Measurements from ENCODE around the gene COLEC12.

COLEC12 gene

DNA sequence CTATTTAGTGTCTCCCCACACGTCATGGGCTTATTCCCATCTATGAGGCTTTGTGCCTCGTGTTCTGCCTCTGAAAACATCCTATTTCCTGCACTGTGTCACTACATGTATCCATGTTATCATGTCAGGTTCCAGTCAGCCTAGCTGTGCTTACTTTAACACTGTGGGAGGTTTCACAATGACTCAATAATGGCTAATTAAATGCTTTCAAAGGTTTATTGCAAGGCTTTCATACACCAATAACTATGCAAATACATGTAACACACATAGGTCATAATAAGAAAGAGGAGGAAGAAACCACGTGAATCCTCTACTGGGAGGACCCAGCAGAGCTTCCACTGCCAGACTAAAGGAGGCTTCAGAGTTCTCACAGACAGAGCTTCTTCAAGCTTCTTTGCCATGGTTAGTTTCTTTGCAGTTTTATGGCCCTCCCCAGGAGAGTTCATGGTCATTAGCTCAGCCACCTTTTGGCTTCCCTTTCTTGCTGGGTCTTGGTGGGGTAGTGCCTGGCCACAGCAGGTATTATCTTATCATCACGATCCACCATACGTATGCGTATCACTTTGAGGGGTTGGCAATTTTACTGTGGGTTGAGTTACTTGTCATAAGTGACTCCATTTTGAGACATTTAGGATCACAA, 5.1 kb upstream of the COLEC12 start:
- no peak for DNase-seq

DNA sequence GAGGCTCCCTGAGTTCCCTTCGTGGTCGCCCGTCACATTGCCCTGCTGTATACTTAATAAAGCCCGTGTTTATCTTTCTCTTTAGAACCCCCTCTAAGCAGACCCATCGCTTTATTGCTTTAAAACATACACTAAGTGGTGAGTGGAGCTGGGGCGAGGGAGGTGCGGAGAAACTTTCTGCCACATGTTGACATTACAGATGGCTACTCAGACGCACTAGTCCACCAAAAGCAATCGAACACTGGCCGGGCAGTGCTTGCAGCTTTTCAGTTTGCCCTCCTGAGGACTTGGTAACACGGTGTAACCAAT, 859 bp upstream of the COLEC12 start:
- no peak for DNase-seq

DNA sequence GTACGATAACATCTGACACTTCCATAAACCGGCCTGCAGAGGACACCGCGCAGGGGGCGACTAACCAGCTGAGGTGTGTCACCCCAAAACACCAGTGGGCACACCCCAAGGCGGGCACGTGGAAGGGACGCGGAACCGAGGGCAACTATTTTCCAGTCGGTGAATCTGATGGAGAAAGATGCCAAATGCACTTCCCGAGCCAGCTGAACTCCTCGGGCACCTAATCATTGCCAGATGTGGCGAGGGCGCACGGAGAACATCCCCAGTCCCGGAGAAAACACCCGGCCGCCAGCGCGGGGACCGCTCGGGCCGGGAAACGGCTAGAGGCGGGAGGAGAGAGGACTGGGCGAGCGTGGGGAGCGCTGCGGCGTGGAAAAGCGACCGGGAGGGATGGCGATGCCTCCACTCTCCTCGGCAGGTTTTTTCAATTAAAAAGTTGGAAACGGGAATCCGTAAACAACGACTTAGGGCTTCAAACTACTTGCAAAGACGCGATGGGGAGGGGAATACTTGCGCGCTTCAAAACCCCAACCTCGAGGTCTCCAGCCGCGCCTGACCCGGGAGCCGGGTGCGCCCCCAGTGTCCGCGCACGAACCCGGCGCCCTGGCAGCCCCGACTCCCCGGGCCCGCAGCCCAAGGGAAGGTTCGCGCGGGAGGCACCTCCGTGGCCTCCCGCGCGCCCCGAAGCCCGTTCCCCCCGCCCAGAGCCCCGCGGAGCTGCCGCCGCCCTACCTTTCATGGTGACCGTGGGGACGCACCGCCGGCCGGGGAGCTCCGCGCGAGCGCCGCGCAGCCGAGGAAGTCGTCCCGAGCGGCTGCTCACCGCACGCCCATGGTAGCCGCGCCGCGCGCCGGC, 497 bp downstream of the COLEC12 start:
- DNase-seq: no peak

DNA sequence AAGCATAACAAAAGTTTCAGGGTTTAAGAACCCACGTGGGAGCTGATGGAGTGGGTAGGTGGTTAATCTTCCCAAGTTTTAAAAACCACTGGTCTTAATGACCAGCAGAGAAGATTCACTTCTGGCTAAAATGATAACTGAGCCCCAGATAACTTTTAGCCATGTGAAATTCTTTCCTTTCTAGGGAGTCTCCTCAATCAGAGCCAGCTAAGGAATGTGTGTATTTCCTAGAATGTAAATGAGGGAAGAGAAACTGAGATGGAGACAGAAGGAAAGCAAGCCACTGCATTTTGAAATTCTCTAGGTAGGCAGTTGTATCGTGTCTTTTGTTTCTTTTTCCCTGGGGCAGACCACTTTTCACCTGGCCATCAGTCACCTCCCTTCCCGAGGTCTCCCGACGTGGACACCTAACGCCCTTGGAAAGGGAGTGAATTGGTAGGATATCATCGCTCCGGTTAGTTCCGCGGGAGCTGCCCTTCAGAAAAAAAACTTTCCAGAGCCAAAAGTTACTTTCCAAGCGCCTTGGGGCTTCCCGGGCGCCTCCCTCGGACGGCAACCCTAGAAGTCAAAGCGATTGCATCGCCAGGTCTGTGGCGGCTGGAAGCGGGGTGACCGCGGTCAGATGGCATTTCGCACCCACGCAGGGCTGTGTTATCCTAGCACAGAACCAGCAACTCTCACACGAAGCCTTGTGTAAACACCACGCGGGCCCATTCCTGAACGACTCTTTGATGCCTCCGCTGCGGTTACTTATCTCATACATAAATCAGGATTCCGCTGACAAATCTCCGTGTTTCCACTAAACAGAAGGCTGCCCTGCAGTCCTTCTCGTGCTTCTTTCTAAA, 1.3 kb downstream of the COLEC12 start:
- no peak for DNase-seq

DNA sequence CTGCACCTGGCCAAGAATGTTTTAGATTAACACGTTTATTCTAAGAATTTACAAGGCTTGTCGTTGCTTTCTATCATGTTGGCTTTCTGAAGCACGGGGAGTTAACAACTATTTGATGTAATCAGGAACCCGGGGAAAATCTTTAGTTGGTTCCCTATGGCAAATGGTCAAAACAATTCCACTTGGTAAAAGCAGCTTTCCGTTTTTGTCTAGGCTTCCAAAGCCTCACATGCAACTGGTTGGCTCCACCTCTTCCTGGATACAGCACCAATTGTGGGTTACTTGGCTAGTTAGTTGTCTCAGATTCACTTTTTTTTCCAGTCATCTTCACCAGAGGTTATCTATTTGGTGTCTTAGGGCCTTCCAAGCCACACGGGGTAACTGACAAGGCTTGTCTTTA, 2.8 kb downstream of the COLEC12 start:
- DNase-seq: no peak

DNA sequence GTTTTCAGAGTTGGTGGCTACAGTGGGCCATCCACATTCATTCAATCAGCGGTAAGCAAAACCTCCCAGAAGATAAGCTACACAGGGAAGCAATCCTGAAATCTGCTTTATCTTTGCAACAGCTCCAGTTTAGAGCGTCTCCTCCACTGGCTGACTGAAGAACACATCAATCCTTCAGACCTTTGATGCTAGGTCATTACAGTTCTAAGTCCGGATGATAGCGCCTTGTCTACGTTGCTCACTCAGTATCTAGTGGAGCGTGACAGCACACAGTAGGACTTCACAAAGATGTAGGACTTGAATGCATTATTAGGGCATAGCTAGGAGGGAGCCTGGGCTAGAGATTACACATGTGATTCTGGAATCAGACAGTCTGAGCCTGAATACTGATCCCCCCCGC, 5.0 kb downstream of the COLEC12 start:
- DNase-seq: no peak

DNA sequence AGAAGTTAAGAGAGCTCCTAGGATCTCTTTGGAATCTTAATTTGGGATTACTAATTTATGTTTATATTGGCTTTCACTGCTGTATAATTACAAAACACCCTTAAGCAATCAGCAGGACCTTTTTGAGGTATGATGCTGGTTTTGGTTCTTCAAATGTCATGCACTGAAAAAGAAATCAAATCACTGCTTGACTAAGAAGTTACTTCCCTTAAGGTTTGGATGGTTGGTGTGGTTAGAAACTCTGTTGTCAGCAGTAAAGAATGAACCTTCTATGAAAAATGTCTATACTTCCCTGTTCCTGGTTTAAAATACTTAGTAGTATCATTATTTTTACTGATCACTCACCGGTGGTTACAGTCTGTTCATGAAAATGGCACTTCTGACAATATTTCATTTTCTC, 5.5 kb downstream of the COLEC12 start:
- no peak for DNase-seq

DNA sequence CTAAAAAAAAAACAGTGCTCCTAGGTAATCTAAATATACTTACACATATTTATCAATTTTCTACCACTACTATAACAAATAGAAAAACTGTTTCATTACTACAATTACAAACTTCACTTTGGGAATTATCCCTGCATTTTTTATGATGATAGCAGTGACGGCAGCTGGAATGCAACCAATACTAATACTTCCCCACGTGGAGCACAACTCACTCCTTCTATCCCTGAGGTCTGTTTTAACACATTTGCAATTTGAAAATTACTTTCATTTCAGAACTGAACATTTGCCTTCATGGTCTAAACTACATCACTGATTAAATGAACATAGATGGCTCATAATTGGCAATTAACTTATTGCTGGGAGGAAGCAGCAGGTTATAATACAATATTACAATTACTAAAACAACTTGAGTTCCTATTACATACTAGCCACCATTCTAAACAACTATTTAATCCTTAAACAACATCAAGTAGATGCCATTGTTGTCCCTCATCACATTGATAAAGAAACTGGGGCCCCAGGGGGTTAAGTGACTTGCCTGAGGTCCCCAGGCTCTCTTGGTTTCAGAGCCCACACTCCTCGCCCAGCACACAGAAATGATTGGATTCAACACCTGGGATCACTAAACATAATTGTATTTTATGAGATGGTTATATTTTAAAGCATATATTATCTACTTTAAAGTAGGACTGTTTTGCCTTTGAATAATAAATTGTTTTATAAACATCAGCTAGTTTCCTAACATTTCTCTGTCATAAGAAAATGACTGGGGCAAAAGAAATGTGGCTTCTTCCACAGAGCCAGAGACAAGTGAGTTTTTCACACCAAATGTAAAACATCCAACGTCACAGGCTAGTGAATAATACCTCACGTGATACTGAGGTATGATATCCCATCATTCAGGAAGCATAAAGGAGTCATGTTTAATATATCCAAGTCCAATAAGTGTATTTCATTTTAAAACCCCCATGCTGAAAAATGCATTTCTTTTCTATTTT, 6.2 kb downstream of the COLEC12 start:
- DNase-seq: no peak

DNA sequence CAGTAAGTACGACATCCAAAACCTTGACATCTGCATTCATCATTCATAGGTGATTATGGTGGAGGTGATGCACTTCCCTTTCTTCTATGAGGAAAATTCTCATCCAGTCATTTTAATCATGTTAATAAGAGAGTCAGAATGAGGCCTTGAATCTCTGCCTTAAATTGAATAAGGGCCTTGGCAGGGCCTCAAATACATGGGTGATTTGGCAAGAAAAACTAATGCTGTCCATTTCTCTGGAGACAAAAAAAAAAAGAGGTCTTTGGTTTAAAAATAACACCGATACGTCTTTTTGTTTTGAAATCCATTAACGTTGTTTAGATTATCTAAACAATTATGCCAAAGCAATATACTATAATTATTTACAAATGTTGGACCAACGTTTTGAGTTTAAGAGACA, 8.1 kb downstream of the COLEC12 start:
- no peak for DNase-seq

DNA sequence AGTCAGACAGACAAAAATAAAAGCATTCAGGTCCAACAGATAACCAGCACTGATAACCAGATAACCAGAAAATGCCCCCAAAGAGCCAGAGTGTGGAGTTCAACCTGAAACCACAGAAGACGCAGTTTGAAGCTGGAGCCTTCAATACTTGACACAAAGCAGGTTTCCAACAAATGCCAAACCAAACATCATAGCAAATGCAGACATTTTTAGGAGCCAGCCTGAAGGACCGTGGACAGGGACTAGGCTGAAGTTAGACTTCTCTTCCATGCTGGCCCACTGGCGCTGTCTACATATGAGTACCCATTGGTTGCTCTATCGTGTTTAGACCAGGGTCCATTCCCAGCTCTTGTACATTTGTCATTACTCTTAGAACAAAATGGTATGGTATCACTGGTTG, 9.9 kb downstream of the COLEC12 start:
- DNase-seq: no peak

DNA sequence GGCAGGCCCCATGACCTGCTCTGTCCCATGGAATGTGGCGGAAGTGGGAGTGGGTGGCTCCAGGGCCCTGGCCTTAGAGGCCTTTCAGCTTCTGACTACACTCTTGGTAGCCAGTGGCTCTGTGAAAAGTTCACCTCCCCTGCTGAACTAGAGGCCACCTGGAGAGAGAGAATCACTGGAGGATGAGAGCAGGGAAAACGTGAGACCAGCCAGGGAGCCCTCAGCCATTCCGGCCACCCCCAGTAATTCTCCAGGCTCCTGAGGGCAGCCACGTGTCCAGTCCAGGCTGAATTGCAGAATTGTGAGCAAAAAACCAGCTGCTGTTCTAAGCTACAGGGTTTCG, 10.5 kb downstream of the COLEC12 start:
- no peak for DNase-seq

DNA sequence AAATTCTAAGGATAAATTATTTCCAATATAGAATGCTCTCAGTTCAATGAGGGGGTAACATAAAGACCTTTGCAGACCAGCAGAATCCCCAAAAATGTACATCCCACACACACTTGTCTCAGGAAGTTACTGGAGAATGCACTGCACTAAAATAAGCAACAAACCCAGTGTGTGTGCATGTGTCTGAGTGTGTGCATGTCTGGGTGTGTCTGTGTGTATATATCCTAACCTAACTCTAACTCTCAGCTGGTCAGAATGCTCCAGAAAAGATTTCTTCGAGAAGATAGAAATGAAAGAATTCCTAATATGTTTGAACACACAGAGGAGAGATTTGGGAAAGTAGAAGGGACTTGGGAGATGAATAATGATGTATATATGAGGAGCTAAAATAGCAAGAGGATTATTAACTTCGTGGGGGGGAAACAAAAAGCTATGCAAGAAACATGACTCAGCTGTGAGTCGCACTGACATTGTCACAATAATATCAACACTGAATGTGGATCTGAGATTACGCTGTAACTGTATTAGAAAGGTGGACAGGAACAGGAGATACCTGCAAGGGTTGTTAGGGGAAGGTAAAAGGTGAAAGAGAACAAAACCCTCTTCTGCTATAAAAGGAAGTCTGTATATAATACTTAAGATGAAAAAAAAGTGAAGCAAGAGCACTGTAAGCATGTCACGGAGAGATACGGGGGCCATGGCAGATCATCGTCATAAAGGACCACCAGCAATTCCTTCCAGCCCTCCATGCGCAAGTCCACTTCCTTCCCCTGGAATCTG, 11.1 kb downstream of the COLEC12 start:
- no peak for DNase-seq

DNA sequence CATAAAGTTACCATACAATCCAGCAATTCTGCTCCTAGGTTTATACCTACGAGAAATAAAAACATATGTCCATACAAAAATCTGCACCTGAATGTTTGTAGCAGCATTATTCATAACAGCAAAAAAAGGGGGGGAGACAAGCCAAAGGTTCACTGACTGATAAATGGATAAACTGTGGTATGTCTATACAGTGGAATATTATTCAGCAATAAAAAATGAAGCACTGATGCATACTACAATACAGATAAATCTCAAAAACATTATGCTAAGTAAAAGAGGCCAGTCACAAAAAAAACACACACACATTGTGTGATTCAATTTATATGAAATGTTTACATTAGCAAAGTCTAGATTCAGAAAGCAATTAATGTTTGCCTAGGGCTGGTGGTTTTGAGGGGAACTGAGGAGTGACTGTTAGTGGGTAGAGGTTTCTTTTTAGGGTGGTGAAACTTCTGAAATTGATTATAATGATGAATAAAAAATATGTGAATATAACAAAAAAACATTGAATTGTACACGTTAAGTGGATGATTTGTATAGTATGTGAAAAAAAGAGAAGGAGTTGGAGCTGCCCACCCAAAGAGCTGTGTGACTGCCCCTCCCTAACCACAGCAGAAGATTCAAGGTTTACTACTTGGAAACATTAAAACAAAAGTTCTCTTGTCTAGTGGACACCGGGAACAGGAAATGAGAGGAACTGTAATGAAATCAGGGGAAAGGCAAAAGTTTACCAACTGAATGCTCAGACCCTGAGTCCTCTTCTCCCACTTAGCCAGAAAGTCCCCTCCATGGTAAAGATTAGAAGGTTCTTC, 13.4 kb downstream of the COLEC12 start:
- DNase-seq: no peak

DNA sequence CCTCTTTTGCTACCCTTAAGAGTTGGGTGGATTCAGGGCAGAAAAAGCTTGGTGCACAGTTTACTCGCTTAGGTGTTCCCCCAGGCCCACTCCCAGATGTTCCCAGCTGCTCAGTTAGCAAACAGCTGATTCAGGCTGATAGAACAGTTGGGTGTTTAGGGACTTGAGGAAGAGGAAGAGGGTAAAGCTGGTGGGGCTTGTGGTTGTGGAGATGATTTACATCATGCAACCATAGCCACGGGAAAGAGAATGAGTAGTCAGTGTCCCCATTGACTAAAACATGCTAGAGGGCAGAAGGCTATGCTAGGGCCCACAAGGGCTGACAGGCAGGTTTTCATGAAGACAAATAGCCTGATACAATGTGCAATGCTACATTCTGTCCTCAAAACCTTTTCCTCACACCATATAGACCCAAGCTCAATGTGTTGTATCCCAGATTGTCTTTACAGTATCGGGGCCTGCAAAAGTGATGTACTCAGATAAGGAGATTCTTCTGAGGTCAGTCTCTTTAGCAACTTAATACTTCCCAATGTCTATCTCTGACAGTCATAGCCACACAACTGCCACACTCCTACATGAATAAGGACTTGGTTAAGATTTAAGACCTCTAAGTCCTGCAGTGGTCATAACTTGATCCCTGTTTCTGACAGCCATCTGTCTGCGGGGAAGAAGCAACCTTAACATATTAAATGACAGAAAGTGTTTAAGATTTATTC, 15.6 kb downstream of the COLEC12 start:
- DNase-seq: peak in 1 of 2 donors; percentile 62

DNA sequence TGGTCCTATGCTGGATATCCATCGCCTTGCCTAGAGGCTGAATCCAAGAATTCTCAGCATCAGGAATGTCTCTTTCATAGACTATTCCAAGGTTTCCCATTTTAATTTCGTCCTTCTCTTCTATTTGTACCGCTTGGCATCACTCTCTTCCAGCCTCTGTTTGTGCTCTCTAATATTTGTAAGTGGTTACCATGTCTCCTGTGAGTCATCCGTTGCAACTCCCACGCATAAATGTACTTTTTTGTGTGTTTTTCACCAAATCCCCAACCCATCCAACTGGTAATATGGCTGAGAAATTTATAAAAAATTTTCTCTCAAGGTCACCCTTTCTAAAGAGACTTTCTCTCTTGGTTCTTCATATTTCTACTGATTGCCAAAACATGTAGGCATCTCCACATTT, 21.8 kb downstream of the COLEC12 start:
- no peak for DNase-seq

DNA sequence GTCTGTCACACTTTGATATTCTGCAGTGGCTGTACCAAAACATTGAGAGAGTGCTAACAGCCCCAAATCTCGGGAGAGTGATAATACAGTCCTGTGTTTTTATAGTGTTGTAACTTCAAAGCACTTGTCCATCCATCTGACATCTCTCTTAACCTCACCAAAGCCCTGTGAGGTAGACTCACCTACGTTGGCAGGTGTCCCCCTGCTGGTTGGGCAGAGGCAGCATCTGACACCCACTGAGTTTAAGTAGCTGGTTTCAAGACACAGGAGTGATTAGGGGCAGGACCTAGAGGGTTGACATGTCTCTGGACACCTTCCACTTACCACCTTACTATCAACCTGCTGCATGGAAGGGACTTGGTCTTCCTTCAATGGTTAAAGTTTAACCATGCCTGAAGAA, 22.9 kb downstream of the COLEC12 start:
- DNase-seq: no peak

DNA sequence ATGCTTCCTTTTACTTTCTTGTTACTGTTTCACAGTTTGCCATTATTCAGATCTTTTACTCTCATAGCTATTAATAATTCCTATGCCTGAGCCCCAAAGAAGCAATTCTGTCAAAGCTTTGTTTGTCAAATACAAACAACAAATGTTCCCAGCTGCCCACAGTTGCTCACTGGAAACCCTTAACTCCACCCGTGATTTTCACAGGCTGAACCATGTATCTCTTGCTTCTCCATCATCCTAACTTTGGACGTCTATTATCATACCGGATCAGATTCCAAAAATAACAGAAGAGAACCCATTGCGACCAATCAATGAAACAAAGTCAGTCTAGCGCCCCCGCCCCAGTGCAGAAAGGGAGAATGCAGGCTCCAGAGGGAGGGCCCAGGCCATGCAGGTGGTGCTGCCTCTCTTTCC, 24.2 kb downstream of the COLEC12 start:
- no peak for DNase-seq

DNA sequence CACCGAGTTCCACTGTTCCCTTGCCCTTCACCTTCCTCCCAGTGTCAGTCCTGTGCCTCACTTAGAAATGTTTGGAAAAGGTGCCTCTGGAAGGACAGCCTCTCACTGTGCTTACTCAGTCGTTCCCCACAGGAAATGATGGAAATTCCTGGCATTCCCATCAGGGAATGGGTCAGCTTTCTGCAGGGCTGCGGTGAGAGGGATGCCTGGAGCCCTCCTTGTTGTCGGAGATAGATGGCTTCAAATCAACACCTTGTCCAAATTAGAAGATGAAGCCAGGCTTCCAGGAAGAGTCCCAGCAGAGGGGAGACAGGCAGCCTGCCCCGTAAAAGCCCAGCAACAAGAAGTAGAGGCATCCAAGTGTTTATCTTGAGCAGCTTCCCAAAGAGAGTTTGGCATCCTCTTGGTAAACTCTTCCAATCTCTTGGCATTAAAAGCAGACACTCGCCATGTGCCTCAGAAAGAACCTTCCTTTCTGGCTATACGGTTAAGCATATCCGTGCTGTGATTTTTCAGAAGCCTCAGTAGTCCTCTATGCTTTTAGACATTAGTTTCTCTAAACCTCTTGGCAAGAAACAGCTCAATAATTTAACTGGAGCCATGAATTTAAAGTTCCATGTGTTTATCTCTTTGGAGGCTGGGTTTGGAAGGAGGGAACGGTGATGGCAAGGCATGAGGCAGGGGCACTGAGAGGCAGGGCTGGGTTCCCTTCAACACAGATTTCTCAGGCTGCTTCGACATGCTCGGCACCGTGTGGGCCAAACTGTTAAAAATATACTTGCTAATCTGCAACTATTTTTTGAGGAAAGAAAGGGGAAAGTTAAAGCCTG, 25.1 kb downstream of the COLEC12 start:
- no peak for DNase-seq

DNA sequence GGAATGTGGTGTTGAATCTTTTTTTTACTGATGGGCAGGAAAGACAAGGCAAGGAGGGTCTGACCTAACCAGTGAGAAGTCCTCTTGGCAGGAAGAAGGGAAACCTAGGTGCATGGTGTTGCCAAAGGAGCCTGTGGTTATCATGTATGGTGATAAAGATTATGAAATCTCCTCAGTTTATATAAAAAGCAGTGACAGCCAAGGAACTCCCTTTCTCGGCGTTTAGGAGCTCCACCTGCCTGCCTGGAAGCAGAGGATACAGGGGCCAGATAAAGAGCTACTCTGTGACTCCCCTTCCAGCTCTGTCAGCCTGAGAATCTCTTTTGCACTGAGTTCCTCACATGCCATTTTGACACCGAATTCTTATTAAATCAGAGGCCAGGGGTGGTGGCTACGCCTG, 26.1 kb downstream of the COLEC12 start:
- DNase-seq: no peak

All from bone marrow (tissue), 2 donors.